Suppressor macrophage treated with lipopolysaccharide for 1 hour (primary cell): ENCODE measurements around the gene RRM2.

Experiments
- DNase-seq, 3 donors: peaks; one replicate each; pipeline ENCODE4 v3.0.0-alpha.2; 2020 to 2022

Gene RRM2

DNA sequence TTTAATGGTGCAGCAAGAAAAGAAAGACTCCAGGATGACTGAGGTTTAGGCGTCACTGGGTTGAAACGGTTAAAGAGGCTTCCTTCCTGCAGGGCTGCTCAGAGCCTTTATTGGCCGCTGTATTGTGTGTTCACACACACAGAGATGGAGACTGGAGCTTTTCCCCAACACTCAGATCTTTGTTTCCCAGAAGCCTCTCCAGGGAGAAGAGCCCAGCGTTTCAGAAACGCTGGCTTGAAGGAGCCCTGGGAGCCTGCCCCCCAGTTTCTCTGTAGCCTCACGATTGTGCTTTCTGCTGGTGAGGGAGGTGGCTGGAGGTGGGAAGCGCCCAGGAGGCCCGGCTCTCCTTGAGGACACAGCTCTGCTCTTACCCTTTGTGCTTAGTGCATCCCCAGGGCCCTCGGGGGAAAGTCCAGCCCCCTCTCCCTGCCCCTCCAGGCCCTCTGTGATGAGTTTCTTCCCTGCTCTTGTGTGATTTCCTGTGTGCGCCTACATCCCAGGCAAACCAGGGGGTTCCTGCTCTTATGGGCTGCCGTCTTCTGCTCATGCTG lies 37.1 kb downstream of the RRM2 start:
- DNase-seq, result no peak

DNA sequence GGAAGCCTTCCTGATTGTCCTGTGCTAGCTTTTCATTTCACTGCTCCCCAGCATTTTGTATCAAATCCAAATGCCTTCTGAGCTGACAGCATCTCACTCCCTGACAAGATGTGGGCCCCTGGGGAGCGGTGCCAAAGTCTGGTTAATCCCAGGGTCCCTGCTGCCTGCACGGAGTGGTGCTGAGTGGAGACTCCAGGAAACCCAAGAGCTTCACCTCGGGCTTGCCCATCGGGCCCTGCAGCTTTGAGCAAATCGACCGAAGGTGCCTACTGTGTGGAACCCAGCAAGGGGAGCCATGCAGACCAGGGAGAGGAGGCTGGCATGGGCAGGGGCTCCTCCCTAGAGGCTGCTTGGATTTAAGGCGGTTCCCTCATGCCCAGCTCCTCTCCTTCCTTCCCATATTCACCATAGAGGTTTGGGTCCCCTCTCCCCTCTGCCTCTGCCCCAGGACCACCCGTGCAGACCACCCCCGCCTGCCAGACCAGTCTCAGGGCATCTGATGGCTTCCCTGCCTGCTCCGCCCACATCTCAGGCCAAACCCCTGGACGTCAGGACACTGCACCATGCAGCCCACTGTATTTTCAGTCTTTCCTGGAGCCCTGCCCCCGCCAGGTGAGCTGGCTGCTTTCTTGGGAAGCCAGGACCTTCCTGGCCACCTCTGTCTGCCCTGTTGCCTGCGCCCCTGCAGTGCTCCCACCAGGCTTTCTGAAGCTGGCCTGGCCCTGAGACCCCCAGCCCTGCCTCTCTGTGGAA lies 37.8 kb downstream of the RRM2 start:
- no peak for DNase-seq

DNA sequence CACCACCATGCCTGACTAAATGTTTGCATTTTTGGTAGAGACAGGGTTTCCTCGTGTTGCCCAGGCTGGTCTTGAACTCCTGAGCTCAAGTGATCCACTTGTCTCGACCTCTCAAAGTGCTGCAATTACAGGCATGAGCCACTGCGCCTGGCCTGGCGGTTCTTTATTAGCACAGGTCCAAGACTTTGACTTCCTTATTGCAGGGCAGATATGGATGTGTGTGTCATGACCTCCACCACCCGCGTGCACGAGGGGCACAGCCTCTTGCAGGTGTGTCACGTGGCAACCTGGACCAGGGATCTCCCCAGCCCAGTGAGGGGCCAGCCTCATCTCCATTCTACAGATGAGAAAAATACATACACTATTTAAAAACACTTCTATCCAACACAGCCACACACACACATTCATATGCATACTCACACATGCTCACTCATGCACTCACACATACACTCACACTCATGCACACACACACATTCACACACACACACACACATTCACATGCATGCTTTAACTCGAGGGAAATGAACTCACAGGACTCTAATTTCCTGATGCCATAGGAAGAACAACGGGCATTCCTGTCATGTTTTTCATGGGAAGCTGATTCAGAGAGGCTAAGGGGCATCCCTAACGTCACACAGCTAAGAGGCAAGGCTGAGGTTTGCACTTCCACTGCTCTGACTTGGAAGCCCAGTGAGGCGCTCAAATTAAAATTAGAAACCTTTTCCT lies 38.8 kb downstream of the RRM2 start:
- DNase-seq, result no peak

DNA sequence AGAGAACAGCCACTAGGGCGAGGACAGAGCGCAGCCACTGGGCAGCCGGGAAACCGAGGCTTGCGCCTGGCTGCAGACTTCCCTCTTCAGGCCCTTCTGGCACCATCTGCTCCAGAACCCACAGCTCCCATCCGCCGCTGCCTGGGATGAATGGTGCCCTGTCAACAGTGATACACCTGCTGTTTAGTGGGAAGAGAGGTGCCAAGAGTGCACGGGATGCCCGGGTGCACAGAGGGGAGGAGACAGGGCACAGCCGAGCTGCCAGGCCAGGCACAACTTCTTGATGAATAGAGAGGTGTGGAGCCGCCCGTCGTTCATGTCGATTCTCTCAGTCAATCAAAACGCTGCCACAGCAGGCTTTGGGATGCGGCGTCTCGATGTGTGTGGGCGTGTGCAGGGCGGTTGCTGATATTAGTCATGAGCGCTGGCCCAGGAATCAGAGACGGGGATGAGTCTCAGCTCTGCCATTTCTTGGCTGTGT lies 39.5 kb downstream of the RRM2 start:
- peak in 1 of 3 donors; percentile 18 for DNase-seq

DNA sequence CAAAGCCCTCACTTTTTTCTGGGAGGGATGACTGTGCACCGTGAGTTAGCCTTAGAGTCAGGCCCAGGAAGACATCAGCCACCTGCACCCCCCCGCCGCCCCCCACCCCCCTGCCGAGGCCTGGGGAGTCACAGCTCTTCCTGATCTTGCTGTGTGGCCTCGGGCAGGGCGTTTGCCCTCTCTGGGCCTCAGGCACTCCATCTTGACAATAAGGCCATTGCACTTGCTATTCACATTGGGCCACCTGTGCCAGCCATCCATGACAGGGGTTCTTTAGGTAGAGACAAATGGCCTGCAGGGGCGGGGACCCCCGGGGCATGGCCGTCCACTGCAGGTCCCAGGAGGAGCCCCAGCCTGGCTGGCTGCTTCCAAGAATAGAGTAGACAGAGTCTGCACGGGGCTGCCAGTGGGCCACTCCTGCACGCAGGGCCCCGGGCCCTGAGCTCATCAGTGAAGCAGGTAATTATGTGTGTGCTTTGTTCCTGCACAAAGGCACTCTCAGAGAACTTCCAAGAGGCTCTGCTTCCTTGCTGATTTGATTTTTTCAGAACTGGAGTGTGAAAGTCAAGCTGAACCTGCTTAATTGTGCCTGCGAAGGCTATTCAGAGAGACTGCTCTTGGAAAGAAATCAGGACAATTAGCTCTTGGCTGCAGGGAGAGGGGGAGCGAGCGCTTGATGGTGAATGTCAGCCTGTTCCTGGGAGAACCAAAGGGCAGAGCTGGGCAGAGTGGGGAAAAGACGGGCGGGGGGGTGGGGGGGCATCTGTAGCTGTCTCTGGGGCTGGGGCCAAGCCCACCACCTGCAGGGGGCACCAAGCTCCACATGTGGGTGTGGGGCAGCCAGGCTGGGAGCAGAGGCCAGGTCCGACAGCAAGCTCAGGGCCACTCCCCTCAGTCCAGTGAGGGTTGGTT lies 40.3 kb downstream of the RRM2 start:
- no peak for DNase-seq

DNA sequence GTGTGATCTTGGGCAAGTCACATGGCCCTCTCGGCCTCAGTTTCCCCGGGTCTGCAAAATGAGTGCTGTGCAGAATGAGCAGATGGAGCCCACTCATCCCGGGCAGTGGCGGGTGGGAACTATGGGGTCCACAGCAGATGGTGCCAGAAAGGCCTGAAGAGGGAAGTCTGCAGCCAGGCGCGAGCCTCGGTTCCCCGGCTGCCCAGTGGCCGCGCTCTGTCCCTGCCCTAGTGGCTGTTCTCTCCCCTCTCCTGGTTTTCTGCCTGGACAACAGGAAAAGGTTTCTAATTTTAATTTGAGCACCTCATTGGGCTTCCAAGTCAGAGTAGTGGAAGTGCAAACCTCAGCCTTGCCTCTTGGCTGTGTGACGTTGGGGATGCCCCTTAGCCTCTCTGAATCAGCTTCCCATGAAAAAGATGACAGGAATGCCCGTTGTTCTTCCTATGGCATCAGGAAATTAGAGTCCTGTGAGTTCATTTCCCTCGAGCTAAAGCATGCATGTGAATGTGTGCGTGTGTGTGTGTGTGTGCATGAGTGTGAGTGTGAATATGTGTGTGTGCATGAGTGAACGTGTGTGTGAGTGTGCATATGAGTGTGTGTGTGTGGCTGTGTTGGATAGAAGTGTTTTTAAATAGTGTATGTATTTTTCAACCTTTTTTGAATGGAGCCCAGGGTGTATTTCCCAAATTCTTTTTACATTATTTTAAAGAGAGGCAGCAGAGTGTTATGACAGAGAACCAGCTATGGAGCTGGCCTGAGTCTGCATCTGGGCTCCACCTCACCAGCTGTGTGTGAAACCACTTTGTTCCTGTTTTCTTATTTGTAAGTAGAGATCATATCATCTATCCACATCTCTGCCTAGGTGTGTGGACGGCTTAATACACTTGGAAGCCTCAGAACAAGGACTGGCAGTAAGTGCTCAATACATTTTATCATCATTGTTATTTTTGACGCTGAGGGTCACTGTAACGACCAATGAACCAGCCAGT lies 41.3 kb downstream of the RRM2 start:
- no peak for DNase-seq

DNA sequence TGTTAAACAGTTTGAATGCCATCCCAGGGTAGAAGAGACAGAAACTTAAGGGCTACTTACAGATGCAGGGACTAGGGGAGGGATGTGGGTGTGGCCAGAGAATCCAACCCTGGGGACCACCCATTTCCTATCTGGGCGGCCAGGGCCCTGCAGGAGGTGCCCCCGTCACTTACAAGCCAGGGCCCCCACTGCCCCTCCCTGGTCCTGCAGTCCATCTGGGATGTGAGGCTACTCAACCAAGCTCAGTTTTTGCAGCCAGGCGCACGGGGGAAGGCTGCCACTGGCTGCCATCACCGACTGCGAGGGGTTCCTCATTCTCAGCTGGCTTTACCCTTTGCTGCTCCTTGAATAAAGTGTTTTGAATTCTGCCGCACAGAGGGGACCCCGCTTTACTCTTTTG lies 42.1 kb downstream of the RRM2 start:
- DNase-seq, result no peak

DNA sequence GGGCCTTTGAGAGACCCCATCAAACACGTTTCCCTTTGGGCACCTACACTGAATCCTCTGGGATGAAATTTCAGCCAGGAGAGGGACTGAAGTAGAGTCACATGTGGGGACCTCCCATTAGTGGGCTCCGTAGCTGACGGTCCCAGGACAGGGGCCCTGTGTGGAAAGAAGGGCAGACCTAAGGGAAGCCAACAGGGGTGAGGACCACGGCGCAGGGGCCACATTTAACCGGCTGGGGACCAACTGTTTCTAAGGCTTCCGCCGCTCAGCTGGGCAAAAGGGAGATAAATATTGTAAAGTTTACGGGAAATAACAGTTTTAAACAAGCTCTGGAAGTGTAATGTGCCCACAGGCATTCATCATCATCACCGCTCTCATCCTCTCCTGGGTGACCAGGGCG lies 42.7 kb downstream of the RRM2 start:
- no peak for DNase-seq

DNA sequence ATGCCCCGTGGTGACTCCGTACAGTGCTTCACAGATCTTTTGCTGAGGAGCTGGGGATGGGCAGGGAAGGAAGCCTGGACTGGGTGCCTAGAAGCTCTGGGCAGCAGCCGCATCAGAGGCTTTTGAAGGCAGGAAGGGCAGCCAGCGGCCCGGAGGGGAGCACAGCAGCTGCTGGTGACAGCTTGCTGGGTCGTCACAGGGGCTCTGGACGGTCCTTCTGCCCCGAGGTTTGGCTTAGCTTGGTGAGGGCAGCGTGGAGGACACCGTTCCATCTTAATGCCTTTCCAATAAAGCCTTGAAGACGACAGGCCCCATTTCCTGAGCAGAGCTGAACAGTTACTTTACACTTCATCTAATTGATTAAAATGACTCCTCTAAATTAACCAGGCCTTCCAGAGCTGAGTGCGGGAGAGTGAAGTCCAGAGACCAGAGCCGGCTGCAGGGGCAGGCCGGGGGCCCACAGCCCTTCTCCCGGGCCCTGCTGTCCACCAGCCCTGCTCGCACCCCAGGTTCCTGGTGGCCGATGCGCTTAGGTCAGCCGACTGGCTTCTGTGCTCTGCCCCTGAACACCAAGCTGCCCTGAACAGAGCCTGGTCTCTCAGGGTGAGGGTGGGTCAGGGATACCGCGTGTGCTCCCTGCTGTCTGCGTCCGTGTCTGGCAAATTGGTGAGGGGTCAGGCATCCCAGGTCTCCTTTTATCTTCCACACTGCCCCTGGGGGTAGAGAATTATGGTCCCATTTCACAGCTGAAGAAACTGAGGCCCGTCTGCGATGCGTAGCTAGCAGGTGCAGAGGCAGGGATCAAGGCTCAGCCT lies 43.5 kb downstream of the RRM2 start:
- DNase-seq, result no peak

DNA sequence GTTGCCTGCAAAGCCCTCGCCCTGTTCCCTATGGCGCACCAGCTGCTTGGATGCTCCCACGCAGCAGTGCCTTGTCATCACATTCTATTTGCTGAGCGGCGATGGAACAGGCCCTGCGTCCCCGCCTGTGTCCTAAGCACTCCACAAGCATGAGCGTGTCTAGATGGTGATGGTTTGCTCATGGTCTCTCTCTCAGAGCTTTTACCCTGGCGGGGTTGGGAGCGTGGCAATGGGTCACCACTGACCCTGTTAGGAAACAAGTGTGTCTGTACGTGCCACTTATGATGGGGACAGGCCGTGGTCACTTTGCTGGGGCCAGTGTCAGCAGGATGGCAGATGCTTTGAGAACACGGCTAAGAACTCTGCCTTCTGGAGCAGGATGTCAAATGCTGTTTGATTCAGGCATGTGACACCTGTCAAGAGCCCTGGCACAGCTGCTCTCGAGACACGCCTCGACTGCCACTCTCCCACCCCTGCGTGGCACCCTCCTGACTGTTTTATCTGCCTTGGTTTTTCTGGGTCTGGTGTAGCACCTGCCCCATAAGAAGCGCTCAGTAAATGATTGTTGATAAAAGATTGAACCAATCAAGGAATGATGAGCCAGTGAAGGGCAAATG lies 44.2 kb downstream of the RRM2 start:
- DNase-seq, result no peak

DNA sequence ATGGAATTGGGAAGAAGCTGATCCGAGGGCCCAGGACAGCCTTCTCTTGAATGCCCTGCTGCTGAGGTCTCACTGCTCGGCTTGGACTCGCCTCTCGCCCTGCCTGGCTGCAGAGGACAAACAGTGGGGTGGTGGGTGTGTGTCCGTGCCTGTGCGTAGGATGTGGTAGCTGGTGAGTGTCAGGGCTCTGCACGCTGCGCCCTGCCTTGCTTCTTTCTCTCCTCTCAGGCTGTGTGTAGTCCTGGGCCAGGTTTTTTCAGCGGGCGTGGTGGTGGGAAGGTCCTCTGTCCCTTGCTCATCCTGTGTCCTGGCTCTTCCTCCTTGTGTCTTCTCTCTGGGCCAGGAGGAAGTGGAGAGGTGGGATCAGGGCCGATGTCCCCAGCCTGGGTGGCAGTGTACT lies 44.8 kb downstream of the RRM2 start:
- DNase-seq, result no peak

DNA sequence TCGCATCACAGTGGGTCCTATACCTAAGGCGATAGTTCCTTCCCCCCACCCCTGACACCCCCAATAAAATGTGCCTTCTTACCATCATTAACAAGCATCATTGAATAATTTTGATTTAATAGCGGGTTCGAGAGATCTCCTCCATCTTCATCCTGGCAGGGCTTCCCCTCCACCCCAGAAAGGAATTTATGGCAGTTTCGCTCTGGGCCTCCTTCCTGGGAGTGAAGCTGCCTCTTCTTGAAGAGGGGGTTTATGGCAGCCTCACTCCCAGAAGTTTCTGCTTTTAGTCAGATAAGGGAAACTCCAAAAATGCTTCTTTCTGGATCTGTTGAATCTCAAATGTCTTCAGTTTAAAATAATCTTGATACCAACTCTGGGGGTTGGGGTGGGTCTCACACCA lies 45.7 kb downstream of the RRM2 start:
- no peak for DNase-seq

DNA sequence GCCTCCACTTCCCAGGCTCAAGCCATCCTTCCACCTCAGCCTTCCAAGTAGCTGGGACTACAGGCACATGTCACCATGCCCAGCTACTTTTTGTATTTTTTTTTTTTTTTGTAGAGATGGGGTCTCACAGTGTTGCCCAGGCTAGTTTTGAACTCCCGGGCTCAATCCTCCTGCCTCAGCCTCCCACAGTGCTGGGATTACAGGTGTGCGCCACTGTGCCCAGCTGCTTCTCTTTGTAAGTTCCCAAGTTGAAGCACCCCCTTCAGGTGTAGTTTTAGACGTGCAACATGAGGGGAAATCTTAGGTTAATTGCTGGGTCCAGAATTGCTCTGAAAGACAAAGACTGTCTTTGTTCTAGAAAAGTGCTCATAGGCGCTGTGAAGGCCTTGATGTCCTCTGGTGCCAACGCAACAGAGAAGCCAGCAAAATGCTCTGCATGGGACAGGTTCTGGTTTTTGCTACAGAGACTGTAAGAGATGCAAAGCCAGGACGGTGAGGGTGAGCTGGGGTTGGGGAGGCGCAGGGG lies 46.6 kb downstream of the RRM2 start:
- DNase-seq, result no peak

DNA sequence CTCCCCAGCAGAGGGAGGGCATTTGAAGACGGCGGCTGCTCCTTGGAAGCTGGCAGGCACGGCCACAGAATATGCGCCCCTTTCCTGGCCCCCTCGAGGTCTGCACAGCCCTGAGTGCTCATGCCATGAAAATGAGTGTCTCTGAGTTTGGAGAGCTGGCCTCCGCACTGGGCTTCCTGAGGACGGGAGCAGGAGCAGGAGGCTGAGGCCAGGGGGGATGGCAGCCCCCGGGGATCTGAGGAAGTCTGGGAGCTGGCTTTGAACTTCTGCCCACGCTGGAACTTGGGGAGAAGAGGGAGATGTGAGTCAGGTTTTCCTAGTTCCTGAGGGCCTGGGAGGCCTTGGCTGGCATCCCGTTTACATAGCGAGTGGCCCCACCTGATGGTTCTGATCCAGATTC lies 47.0 kb downstream of the RRM2 start:
- no peak for DNase-seq

DNA sequence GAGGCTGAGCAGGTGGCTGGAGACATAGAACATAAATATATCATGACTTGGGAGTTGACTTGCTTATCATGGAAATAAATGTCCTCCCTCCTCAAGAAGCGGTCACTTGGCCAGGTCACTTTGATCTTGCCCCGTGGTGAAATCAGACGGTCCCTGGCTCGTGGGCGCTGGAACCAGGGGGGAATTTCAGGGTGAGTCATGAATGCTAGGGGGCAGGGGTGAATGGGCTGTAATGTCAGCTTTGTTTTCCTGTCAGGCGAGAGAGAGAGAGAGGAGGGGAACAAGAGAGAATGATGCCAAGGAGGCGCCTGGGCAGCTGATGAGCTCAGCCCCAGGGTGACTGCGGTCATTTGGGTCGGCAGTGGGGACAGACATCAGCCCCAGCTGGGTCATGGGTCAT lies 47.7 kb downstream of the RRM2 start:
- peak; percentile 60 to 73 (median 62) for DNase-seq

DNA sequence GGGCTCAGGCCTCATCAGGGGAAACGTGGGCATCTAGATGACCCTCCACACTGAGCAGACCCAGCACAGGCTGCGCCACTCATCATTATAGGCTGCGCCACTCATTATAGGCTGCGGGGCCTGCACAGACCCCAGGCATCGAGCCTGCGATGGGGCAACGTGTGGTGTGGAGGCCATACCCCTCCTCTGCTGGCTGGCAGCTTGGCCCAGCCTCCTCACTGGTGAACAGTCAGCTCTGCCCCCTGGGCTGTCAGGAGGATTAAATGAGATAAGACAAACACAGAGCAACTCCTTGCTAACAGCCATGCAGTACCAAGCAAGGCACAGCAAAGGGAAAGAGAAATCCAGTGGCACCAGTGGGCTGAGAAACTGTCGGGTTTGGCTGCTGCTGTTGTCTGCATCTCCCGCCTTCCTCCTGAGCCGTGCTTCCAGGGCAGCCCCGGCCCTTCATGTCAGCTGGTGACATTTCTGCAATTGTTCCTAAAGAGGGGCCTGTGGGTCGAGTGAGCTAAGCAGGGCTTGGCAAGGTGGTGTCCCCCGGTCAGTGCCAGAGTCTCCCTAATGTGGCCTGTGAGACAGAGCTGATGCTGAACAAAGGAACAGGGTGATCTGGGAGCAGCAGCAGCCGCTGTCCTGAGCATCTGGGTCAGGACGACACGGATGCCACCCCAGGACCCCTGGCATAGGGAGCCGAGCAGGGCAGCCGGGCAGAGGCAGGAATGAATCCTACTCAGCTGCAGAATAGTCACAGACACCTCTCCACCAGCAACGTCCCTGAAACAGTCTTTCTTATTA lies 48.7 kb downstream of the RRM2 start:
- DNase-seq, result no peak

DNA sequence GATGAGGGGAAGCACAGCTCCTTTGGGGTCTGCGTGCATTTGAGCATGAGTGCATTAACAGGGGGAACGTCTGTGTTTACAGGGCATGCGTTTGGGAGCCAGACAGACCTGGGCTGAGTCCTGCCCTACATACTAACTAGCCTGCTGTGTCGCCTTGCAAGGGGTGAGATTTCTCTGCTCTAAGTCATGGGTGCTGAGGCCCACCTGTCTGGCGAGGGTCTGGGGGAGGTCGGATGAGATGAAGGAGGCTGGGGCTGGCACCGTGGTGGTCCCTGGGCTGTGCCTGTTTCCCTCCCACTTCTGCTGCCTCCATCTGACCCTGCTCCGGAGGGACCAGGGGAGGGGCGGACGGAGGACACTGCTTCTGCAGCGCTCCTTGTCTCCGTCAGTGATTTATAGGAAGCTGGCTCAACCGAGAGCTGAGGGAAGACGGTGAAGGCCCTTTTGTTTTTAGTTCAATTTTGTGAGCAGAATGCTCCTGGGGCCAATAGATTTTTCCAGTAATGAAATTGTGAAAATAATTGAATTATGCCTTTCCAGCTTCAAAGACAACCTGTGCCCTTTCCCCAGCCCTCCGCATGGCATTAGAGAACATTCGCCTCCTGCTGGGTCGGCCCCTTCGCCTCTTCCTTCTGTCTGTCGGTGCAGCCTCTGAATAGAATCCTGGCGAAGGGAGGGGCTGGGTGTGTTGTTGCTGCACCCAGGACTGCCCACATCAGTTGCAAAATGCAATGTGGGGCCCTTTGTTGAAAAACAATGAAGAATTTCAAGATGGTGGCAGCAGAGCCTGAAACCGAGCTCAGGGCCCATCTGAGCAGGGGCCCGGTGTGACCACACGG lies 49.7 kb downstream of the RRM2 start:
- no peak for DNase-seq

DNA sequence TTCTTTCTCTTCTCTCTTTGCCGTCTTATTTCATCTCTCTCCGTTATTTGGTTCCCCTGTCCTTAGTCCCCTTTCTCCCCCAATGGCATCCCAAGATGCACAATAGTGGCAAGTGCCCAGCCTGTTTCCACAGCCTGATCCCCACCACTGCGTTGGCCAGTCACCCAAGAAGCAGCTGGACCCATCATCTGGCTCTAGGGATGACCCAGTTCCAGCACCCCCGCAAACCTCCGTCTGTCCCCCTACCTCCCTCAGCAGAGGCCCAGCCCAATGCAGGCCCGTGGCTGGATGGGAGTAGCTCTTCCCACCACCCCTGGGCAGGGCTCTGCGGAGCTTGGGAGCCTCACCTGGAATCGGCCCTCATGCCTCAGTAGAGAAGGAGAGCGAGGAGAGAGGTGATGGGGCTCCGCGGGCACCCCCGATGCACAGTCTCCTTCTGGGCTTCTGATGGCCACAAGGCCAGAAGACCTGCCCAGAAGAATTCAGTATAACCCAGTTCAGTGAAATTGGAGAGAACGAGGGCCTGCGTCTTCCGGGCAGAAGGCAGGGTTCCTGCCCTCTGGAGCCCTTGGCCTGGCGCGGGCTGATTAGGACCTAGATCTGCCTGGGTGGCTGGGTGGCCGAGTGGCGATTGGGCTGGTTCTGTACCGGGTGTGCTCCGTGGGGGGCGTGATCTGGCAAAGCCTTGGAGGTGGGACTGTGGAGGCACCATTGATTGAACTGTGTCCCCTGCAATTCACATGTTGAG lies 50.9 kb downstream of the RRM2 start:
- no peak for DNase-seq
